ENCODE data around the gene PRPS1L1.

Gene PRPS1L1

DNA sequence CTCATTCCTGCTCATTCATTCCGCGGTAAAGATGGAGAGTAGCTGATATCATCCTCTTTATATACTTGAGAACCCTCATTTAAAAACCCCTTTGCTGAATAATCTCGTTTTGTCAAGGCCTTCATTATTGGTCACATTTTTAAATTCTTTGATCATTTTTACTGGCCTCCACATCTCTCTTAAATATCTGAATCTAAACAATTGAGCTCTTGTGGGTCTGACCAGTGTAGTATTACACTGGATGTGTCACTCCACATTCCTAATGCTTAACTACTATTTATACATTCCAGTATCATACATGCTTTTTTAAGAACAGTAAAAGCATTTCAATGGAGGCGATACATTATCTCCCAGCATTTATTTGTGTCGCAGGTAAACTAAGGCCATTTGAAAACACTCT is 12.6 kb upstream of the PRPS1L1 start:
- peaks cover 8% of the 10 kb centered on the region for H3K4me1 ChIP-seq (ENCODE audit: low read length)
- H3K4me3 ChIP-seq (ENCODE audit: low read length): no peak overlapping the region
- H3K4me2 ChIP-seq (ENCODE audit: low read length): no peak overlapping the region
- no peaks in the 10 kb centered on the region for H4K20me1 ChIP-seq (ENCODE audit: insufficient read depth, low read length)
- H3K79me2 ChIP-seq (ENCODE audit: low read length): no peaks in the 10 kb centered on the region
- H3K9me3 ChIP-seq (ENCODE audit: insufficient read depth, low read length): no peaks in the 10 kb centered on the region
- no peaks in the 10 kb centered on the region for H3K36me3 ChIP-seq (replicated peaks; ENCODE audit: low read depth, low read length)
- no peaks in the 10 kb centered on the region for H3K27me3 ChIP-seq (ENCODE audit: low read depth, low read length)
- no peak overlapping the region for H2AFZ ChIP-seq (ENCODE audit: low read depth, low read length)
- H3K9ac ChIP-seq (ENCODE audit: low read length): no peak overlapping the region
- H3K27ac ChIP-seq (ENCODE audit: low read length): no peak overlapping the region
- no peak for TF ChIP-seq EZH2phosphoT487 (IDR thresholded peaks at IDR 0.05; ENCODE audit: low read depth)
- TF ChIP-seq, protein P1, sequence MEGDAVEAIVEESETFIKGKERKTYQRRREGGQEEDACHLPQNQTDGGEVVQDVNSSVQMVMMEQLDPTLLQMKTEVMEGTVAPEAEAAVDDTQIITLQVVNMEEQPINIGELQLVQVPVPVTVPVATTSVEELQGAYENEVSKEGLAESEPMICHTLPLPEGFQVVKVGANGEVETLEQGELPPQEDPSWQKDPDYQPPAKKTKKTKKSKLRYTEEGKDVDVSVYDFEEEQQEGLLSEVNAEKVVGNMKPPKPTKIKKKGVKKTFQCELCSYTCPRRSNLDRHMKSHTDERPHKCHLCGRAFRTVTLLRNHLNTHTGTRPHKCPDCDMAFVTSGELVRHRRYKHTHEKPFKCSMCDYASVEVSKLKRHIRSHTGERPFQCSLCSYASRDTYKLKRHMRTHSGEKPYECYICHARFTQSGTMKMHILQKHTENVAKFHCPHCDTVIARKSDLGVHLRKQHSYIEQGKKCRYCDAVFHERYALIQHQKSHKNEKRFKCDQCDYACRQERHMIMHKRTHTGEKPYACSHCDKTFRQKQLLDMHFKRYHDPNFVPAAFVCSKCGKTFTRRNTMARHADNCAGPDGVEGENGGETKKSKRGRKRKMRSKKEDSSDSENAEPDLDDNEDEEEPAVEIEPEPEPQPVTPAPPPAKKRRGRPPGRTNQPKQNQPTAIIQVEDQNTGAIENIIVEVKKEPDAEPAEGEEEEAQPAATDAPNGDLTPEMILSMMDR (IDR thresholded peaks at IDR 0.05; ENCODE audit: low read depth, low read length): no peak

DNA sequence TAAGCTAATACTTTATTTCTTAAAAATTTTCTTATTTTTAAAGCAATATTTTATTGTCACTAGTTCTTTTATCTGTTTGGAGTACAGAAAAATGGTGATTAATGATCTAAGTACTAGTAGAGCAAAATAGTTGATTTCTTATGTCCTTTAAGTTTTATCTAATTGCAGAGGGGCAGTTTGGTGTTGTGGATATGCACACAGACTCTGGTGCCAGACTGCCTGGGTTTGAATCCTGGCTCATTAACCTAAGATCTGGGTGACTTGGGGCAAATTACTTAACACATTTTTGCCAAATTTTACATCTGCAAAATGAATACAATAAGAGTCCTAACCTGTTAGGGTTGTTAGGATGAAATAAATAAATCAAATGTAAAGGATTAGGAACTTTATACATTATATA is 10.7 kb upstream of the PRPS1L1 start:
- H3K27me3 ChIP-seq (ENCODE audit: low read depth, low read length): no peaks in the 10 kb centered on the region
- no peaks in the 10 kb centered on the region for H4K20me1 ChIP-seq (ENCODE audit: insufficient read depth, low read length)
- no peaks in the 10 kb centered on the region for H3K9me3 ChIP-seq (ENCODE audit: insufficient read depth, low read length)
- no peak overlapping the region for H3K4me3 ChIP-seq (ENCODE audit: low read length)
- TF ChIP-seq EZH2phosphoT487 (IDR thresholded peaks at IDR 0.05; ENCODE audit: low read depth): no peak
- TF ChIP-seq, protein P1 (IDR thresholded peaks at IDR 0.05; ENCODE audit: low read depth, low read length): no peak
- H3K4me2 ChIP-seq (ENCODE audit: low read length): no peak overlapping the region
- no peak overlapping the region for H3K9ac ChIP-seq (ENCODE audit: low read length)
- no peak overlapping the region for H3K27ac ChIP-seq (ENCODE audit: low read length)
- H3K79me2 ChIP-seq (ENCODE audit: low read length): no peaks in the 10 kb centered on the region
- H3K4me1 ChIP-seq (ENCODE audit: low read length): no peaks in the 10 kb centered on the region
- no peaks in the 10 kb centered on the region for H3K36me3 ChIP-seq (replicated peaks; ENCODE audit: low read depth, low read length)
- no peak overlapping the region for H2AFZ ChIP-seq (ENCODE audit: low read depth, low read length)

DNA sequence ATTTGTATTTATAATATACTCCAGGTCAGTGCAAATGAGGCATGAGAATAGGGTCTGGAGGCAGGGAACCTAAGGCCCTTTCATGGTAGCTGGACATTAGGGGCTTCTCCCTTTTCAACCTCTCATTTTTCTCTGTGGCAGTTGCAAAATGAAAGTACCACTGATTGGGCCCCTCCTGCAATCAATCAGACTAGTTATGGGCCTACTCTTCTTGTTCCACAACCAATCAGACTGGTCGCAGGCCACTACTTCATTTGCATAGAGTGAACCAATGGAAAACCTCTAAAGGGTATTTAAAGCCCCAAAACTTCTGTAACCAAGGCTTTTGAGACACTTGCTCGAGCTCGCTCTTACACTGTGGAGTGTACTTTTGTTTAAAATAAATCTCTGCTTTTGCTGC is 10.0 kb upstream of the PRPS1L1 start:
- Histone ChIP-seq H3K4me2 (ENCODE audit: low read length) (no peak overlapping the region), H4K20me1 (ENCODE audit: insufficient read depth, low read length) (no peaks in the 10 kb centered on the region), H3K9ac (ENCODE audit: low read length) (no peak overlapping the region), H3K4me3 (ENCODE audit: low read length) (no peak overlapping the region), H3K36me3 (replicated peaks; ENCODE audit: low read depth, low read length) (no peaks in the 10 kb centered on the region), H2AFZ (ENCODE audit: low read depth, low read length) (no peak overlapping the region), H3K27me3 (ENCODE audit: low read depth, low read length) (no peaks in the 10 kb centered on the region), H3K4me1 (ENCODE audit: low read length) (no peaks in the 10 kb centered on the region), H3K9me3 (ENCODE audit: insufficient read depth, low read length) (no peaks in the 10 kb centered on the region), H3K27ac (ENCODE audit: low read length) (no peak overlapping the region), H3K79me2 (ENCODE audit: low read length) (no peaks in the 10 kb centered on the region)
- TF ChIP-seq EZH2phosphoT487 (IDR thresholded peaks at IDR 0.05; ENCODE audit: low read depth): no peak
- TF ChIP-seq, protein P1 (IDR thresholded peaks at IDR 0.05; ENCODE audit: low read depth, low read length): no peak

DNA sequence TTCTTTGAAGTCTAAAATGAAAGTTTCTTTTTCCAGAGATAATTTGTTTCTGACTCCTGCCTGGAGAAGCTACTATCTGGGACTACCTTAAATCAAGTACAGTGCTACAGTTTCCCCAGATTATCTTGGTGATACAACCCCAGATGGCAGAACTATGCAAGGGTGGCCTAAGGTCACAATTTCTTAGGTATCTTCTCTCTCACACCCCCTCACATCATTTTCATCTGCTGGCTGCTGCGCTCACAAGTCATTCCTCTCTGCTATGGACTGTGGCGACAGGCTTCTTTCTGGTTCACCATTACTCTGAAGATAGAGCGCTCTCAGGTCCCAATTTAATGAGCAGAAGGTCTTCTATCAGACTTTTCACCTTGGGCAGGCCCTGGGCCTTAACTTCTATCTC is 9.1 kb upstream of the PRPS1L1 start:
- Histone ChIP-seq H2AFZ (ENCODE audit: low read depth, low read length) (no peak overlapping the region), H3K9ac (ENCODE audit: low read length) (no peak overlapping the region), H3K27ac (ENCODE audit: low read length) (no peak overlapping the region), H3K4me1 (ENCODE audit: low read length) (no peaks in the 10 kb centered on the region), H3K4me3 (ENCODE audit: low read length) (no peak overlapping the region), H3K36me3 (replicated peaks; ENCODE audit: low read depth, low read length) (no peaks in the 10 kb centered on the region), H3K9me3 (ENCODE audit: insufficient read depth, low read length) (no peaks in the 10 kb centered on the region), H3K4me2 (ENCODE audit: low read length) (no peak overlapping the region), H3K79me2 (ENCODE audit: low read length) (no peaks in the 10 kb centered on the region), H4K20me1 (ENCODE audit: insufficient read depth, low read length) (no peaks in the 10 kb centered on the region), H3K27me3 (ENCODE audit: low read depth, low read length) (no peaks in the 10 kb centered on the region)
- no peak for TF ChIP-seq EZH2phosphoT487 (IDR thresholded peaks at IDR 0.05; ENCODE audit: low read depth)
- TF ChIP-seq, protein P1 (IDR thresholded peaks at IDR 0.05; ENCODE audit: low read depth, low read length): no peak
